Heart left ventricle (tissue), 16 donors: ENCODE data around the gene MIA2. TPM values are rescaled to one million over a fixed set of nuclear protein-coding genes. Genes with fewer than 3 reads are reported as not detected.

Experiments
- ATAC-seq, 4 donors: fragments of 200-7000 bp; cut with Tn5 transposase; one replicate each; pipeline ENCODE4 v1.9.1; 2020 to 2022; ENCODE audit warnings: moderate library complexity in 4 of 4, mild to moderate bottlenecking in 3 of 4, moderate number of reproducible peaks in 1 of 4
- DNase-seq, 5 donors: peaks; one replicate each; pipeline ENCODE4 v3.0.0-alpha.2; 2020
- H3K27ac ChIP-seq, 12 donors: fragments of 200-600 bp; sonication (generic) in 4 of 12; one replicate each; pipeline versions ENCODE4 v1.5.0 to v1.8.0; 2016 to 2022; ENCODE audit warnings: mild to moderate bottlenecking in 2 of 12
- H3K27me3 ChIP-seq, 9 donors: fragments of 200-600 bp; sonication (generic) in 2 of 9; one replicate each; pipeline versions ENCODE4 v1.5.1 to v1.8.0; 2016 to 2022; ENCODE audit warnings: mild to moderate bottlenecking in 3 of 9
- H3K36me3 ChIP-seq, 9 donors: fragments of 200-600 bp; sonication (generic) in 2 of 9; one replicate each; pipeline versions ENCODE4 v1.5.0 to v1.8.0; 2018 to 2022; ENCODE audit warnings: mild to moderate bottlenecking in 2 of 9
- H3K4me1 ChIP-seq, 12 donors: fragments of 200-600 bp; sonication (generic) in 4 of 12; one replicate each; pipeline versions ENCODE4 v1.5.0 to v1.8.0; 2016 to 2022; ENCODE audit warnings: mild to moderate bottlenecking in 3 of 12
- H3K4me3 ChIP-seq, 12 donors: fragments of 200-600 bp; sonication (generic) in 4 of 12; one replicate each; pipeline versions ENCODE4 v1.5.0 to v1.8.0; 2017 to 2022; ENCODE audit warnings: mild to moderate bottlenecking in 9 of 12, moderate library complexity in 4 of 12
- H3K9me3 ChIP-seq, 12 donors: fragments of 200-600 bp; sonication (generic) in 4 of 12; one replicate each; pipeline versions ENCODE4 v1.5.0 to v1.8.0; 2016 to 2022; ENCODE audit warnings: mild to moderate bottlenecking in 1 of 12
- CTCF ChIP-seq, 12 donors: fragments of 200-600 bp; sonication (generic) in 4 of 12; IDR thresholded peaks; one replicate each; pipeline versions ENCODE4 v1.5.0 to v1.8.0; 2018 to 2022; ENCODE audit warnings: antibody characterized with exemption in 12 of 12, mild to moderate bottlenecking in 5 of 12
- POLR2A ChIP-seq, 2 donors: fragments of 450-650 bp; IDR thresholded peaks; one replicate each; pipeline ENCODE4 v1.6.1; 2017; ENCODE audit warnings: antibody characterized with exemption in 2 of 2, mild to moderate bottlenecking in 2 of 2, moderate library complexity in 2 of 2
- WGBS, 4 donors: extraction: QIAGEN DNeasy Blood & Tissue Kit in 2 of 4; methylation state at CpG; one replicate each; pipeline versions ENCODE4 v1.1.5 to v1.1.7; 2013 to 2018; 5-methylcytosine and 5-hydroxymethylcytosine counted together
- intact Hi-C, 10 donors: fragments of 100-400 bp; cut with DNase I; formaldehyde crosslinking; loops; one replicate each; pipeline versions ENCODE4 v1.11.1 to v1.14.2; 2022
- polyA plus RNA-seq, 2 donors: library from polyadenylated mRNA; stranded (reverse); fragments of 200-250 nt; gene quantifications; one replicate each; pipeline ENCODE4 v1.2.3, GENCODE V29; 2013
- total RNA-seq, 9 donors: library from RNA; depleted of rRNA in 2 of 9; stranded (reverse); fragments of >200 nt in 2 of 9; fragmentation: NEBNext Ultra II Directional in 3 of 9; extraction: Animal tissue kit (Norgen Biotek cat#: 25700) in 3 of 9; gene quantifications; one replicate each; pipeline versions ENCODE4 v1.1.0 to v1.2.4, GENCODE V29; 2016 to 2023
- donor health status: ischemic (EF 13 %, LVEDD 7.1; RV severe dilation, severe dysfunction).
- donor health status: healthy with polysubstance abuse.
- donor health status: DM: no; HTN: yes; CAD: no.
- donor health status: DM: no; HTN: no; CAD: no.
- donor health status: ischemic (EF 25% LVEDD 6.9; RV normal size, moderate dysfunction).
- donor health status: ischemic (EF 25% LVEDD 5.7; RV mildly dilated, moderate dysfunction).
- donor health status: healthy.
- donor health status: DM: yes; HTN: yes; CAD: no.
- donor health status: ischemic (EF 35%, LVEDD 5.7; RV mildly dilated, moderate dysfunction).
- donor health status: nonischemic (EF 11% LVEDD 7.7; RV severe dilation, severe dysfunction).
- donor health status: DM: yes; HTN: yes; CAD: no.
- donor health status: PGD.
- donor health status: ischemic (EF 29% LVEDD 5.4; RV normal size, mild dysfunction).
- donor health status: nonischemic (EF 23%, LVEDD 6.1; RV moderate dilation, normal function).

The MIA2 gene
- total and polyA plus RNA-seq, 11 donors, result 9.3 to 31.8 (median 19.8) TPM

DNA sequence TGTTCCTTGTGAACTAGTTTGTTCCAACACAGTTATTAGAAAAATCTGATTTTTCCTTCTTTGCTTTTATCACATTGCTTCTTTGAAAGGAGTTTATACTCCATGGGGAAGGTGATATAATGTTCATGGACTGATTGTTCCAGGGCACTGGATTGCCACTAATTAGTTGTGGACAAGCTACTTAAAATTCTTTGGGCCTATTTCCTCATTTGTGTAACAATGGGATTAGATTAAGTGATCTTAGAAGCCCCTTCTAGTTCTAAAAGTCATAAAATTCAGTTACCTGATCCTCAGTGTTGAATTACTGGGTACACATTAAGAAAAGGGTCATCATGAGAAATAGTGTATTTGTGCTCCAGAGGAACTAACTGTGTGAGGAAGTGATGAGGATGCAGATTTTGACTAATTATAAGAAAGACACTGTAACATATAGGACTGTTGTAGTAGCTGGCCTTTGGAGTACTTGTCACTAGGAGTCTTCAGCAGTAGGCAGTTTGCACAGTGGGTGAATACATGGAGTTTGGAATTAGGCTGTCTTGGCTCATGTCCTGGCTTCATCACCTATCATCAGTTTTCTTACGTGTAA is 82.2 kb downstream of the MIA2 start:
- intact Hi-C loops, result no loop called here
- Histone ChIP-seq H3K4me3 (no peak overlapping the region), H3K36me3 (peaks cover 0 to 85% (median 56%) of the 10 kb centered on the region in 9 donors), H3K27me3 (no peaks in the 10 kb centered on the region), H3K9me3 (no peaks in the 10 kb centered on the region), H3K27ac (no peak overlapping the region), H3K4me1 (no peaks in the 10 kb centered on the region)
- DNase-seq, result no peak
- no peak for ATAC-seq
- TF ChIP-seq CTCF (IDR thresholded peaks at IDR 0.05), result no peak
- no peak for TF ChIP-seq POLR2A (IDR thresholded peaks at IDR 0.05)
- 38 to 67% (median 54%) methylated on average over 1 of the region's 1 CpG for WGBS, 4 donors

GRCh38 chr14:39316830-39317553 is 83.3 kb downstream of the MIA2 start:
- ATAC-seq (no peak), DNase-seq (no peak)
- TF ChIP-seq POLR2A (IDR thresholded peaks at IDR 0.05) (no peak), CTCF (IDR thresholded peaks at IDR 0.05) (no peak)
- Histone ChIP-seq H3K4me3 (no peak overlapping the region), H3K27me3 (no peaks in the 10 kb centered on the region), H3K27ac (no peak overlapping the region), H3K36me3 (peaks cover 0 to 96% (median 61%) of the 10 kb centered on the region in 9 donors), H3K9me3 (no peaks in the 10 kb centered on the region), H3K4me1 (no peaks in the 10 kb centered on the region)
- WGBS, 4 donors, result 90 to 93% (median 92%) methylated on average over 8 of the region's 8 CpGs
- intact Hi-C loops, result no loop called here

DNA sequence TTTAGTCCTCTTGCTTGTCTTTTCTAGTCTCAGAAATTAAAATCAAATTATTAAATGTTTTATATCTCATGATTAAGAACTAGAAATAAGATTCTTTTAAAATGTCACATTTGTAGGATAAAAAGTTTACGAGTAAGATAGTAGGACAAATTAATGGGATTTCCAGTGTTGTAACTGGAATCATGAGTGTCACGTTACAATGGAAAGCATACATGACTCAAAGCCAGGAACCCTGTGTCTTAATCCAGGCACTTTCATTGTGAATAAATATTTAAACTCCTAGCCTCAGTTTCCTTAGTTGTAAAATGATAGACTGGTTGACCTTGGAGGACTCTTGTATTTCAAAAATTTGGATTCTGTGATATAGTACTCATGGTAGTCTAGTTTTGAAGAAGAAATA is 84.9 kb downstream of the MIA2 start:
- ATAC-seq (no peak), DNase-seq (no peak)
- no peaks in the 10 kb centered on the region for H3K9me3 ChIP-seq
- no peak for TF ChIP-seq CTCF (IDR thresholded peaks at IDR 0.05)
- TF ChIP-seq POLR2A (IDR thresholded peaks at IDR 0.05), result no peak
- H3K27ac ChIP-seq, result no peak overlapping the region
- 83 to 92% (median 89%) methylated on average over 2 of the region's 2 CpGs for WGBS, 4 donors
- H3K4me1 ChIP-seq, result no peaks in the 10 kb centered on the region
- intact Hi-C loops, result no loop called here
- H3K27me3 ChIP-seq, result no peaks in the 10 kb centered on the region
- peaks cover 0 to 98% (median 61%) of the 10 kb centered on the region in 9 donors for H3K36me3 ChIP-seq
- H3K4me3 ChIP-seq, result no peak overlapping the region

- H3K4me1 ChIP-seq, result no peaks in the 10 kb centered on the region
- no peaks in the 10 kb centered on the region for H3K27me3 ChIP-seq
- no peak for TF ChIP-seq CTCF (IDR thresholded peaks at IDR 0.05)
- TF ChIP-seq POLR2A (IDR thresholded peaks at IDR 0.05), result no peak
- DNase-seq, result no peak
- no peak overlapping the region for H3K27ac ChIP-seq
- ATAC-seq, result no peak
- no peaks in the 10 kb centered on the region for H3K9me3 ChIP-seq
- peaks cover 0 to 98% (median 57%) of the 10 kb centered on the region in 9 donors for H3K36me3 ChIP-seq
- intact Hi-C loops, result no loop called here
- no peak overlapping the region for H3K4me3 ChIP-seq
Measured at GRCh38 chr14:39319381-39319780, 85.7 kb downstream of the MIA2 start.
